GM19025 (cell line): ENCODE results near the gene ABCC12.

Experiments used
- ATAC-seq: cut with Tn5 transposase; IDR thresholded peaks from one replicate; pipeline ENCODE4 v1.9.1; 2021; ENCODE audit warnings: mild to moderate bottlenecking, low read depth, moderate library complexity; ENCODE audit not compliant: unreplicated experiment

ABCC12 gene

DNA sequence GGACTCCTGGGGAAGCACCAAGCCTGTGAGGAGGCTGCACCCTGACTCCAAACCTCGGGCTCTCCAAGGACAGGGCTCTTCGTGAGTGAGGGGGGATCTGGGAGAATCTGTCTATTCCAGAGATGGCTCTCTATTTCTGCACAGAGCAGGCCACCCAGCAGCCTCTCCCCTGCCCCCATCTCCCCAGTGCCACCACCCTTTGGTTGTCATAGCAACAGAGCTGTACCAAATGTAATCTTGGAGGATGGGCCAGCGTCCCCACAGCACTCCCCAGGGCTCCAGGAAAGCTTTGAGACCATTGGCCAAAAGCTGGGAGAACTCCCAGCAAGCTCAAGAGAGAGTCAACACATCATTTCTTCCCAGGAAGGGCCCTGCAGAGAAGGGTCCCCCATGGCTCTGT, 49.3 kb downstream of the ABCC12 start:
- no peak for ATAC-seq
